CD14-positive monocyte (primary cell): Measurements from ENCODE around the gene MTA1. TPM values are rescaled to one million over a fixed set of nuclear protein-coding genes. Genes with fewer than 3 reads are reported as not detected.

Source experiments
- DNase-seq, 3 donors: peaks; one replicate each; pipeline ENCODE4 v3.0.0-alpha.2; 2011 to 2022
- H2AFZ ChIP-seq: 2 replicates; pipeline ENCODE4 v1.6.0; 2012; ENCODE audit warnings: mild to moderate bottlenecking, low read depth, low read length, inconsistent platforms; ENCODE audit not compliant: insufficient read depth, poor library complexity, severe bottlenecking
- H3K27ac ChIP-seq, 2 donors: 1 replicate in 1 of 2; 2 replicates in 1 of 2; pipeline ENCODE4 v1.5.1; 2012 to 2013; ENCODE audit warnings: low read length in 2 of 2, control low read depth in 1 of 2, inconsistent platforms in 1 of 2, low read depth in 1 of 2, mild to moderate bottlenecking in 1 of 2
- H3K27me3 ChIP-seq, 2 donors: one replicate each; pipeline versions ENCODE4 v1.6.0 to v1.6.1; 2011 to 2013; ENCODE audit warnings: low read length in 2 of 2; ENCODE audit not compliant: control insufficient read depth in 2 of 2, insufficient read depth in 2 of 2
- H3K36me3 ChIP-seq, 2 donors: replicated peaks in 1 of 2; 1 replicate in 1 of 2; 2 replicates in 1 of 2; pipeline versions ENCODE4 v1.5.1 to v1.6.1; 2012 to 2013; ENCODE audit warnings: low read length in 2 of 2, control low read depth in 1 of 2, inconsistent platforms in 1 of 2, mild to moderate bottlenecking in 1 of 2; ENCODE audit not compliant: insufficient read depth in 2 of 2, control insufficient read depth in 1 of 2
- H3K4me1 ChIP-seq, 2 donors: 1 replicate in 1 of 2; 2 replicates in 1 of 2; pipeline versions ENCODE4 v1.5.1 to v1.6.1; 2012 to 2013; ENCODE audit warnings: low read length in 2 of 2, control low read depth in 1 of 2, inconsistent platforms in 1 of 2, mild to moderate bottlenecking in 1 of 2, moderate library complexity in 1 of 2; ENCODE audit not compliant: insufficient read depth in 2 of 2, control insufficient read depth in 1 of 2
- H3K4me2 ChIP-seq: replicated peaks from 2 replicates; pipeline ENCODE3; 2012; ENCODE audit warnings: low read length, moderate library complexity, mild to moderate bottlenecking; ENCODE audit not compliant: poor library complexity, severe bottlenecking; ENCODE audit errors: extremely low read depth
- H3K4me3 ChIP-seq, 3 experiments: fragments of 200-600 bp in 1 of 3; sonication (generic) in 1 of 3; replicated peaks in 1 of 3; 1 replicate in 2 of 3; 2 replicates in 1 of 3; pipeline ENCODE4 v1.5.1; 2011 to 2013; ENCODE audit warnings: low read length in 3 of 3, mild to moderate bottlenecking in 3 of 3, control low read depth in 2 of 3, low read depth in 2 of 3, inconsistent platforms in 1 of 3, moderate library complexity in 1 of 3
- H3K79me2 ChIP-seq: 2 replicates; pipeline ENCODE4 v1.6.0; 2012; ENCODE audit warnings: mild to moderate bottlenecking, control low read depth, inconsistent platforms, low read length, moderate library complexity; ENCODE audit not compliant: insufficient read depth
- H3K9ac ChIP-seq: 2 replicates; pipeline ENCODE4 v1.6.0; 2017; ENCODE audit warnings: low read length, mild to moderate bottlenecking; ENCODE audit not compliant: insufficient read depth, poor library complexity, severe bottlenecking
- H3K9me3 ChIP-seq, 2 donors: replicated peaks in 1 of 2; 1 replicate in 1 of 2; 2 replicates in 1 of 2; pipeline versions ENCODE4 v1.5.1 to v1.6.1; 2012 to 2013; ENCODE audit warnings: low read length in 2 of 2, control low read depth in 1 of 2; ENCODE audit not compliant: control insufficient read depth in 1 of 2, insufficient read depth in 1 of 2
- H4K20me1 ChIP-seq: 2 replicates; pipeline ENCODE4 v1.6.0; 2012; ENCODE audit warnings: mild to moderate bottlenecking, low read length, control low read depth, moderate library complexity; ENCODE audit not compliant: insufficient read depth
- H3K27ac Mint-ChIP-seq, 7 donors: one replicate each; pipeline ENCODE4 v1.8.0; 2020; ENCODE audit warnings: mild to moderate bottlenecking in 7 of 7, mixed read lengths in 7 of 7, moderate library complexity in 6 of 7, inconsistent platforms in 2 of 7
- H3K27me3 Mint-ChIP-seq, 3 donors: one replicate each; pipeline ENCODE4 v1.8.0; 2021 to 2022; ENCODE audit warnings: low read depth in 3 of 3, mild to moderate bottlenecking in 3 of 3, mixed read lengths in 3 of 3, moderate library complexity in 3 of 3, inconsistent platforms in 1 of 3
- H3K36me3 Mint-ChIP-seq, 2 donors: one replicate each; pipeline ENCODE4 v1.8.0; 2020; ENCODE audit warnings: mixed read lengths in 2 of 2, inconsistent platforms in 1 of 2, mild to moderate bottlenecking in 1 of 2
- H3K4me1 Mint-ChIP-seq: one replicate; pipeline ENCODE4 v1.8.0; 2020; ENCODE audit warnings: mild to moderate bottlenecking, mixed read lengths
- H3K4me3 Mint-ChIP-seq, 2 donors: one replicate each; pipeline ENCODE4 v1.8.0; 2020; ENCODE audit warnings: mild to moderate bottlenecking in 2 of 2, mixed read lengths in 2 of 2, moderate library complexity in 1 of 2
- H3K9me3 Mint-ChIP-seq, 7 donors: one replicate each; pipeline ENCODE4 v1.8.0; 2020 to 2022; ENCODE audit warnings: mixed read lengths in 7 of 7, mild to moderate bottlenecking in 6 of 7, moderate library complexity in 6 of 7, inconsistent platforms in 2 of 7
- CTCF ChIP-seq: fragments of 200-600 bp; IDR thresholded peaks from one replicate; pipeline ENCODE4 v1.8.0; 2022; ENCODE audit warnings: antibody characterized with exemption, mild to moderate bottlenecking
- WGBS: methylation state at CpG from one replicate; pipeline ENCODE4 v1.1.5; 2013; ENCODE audit warnings: missing lambda C conversion rate; ENCODE audit not compliant: insufficient coverage; 5-methylcytosine and 5-hydroxymethylcytosine counted together
- intact Hi-C, 2 donors: fragments of 100-400 bp; cut with micrococcal nuclease; formaldehyde crosslinking; loops; one replicate each; pipeline versions ENCODE4 v1.15.0 to v1.15.1; 2023
- polyA plus RNA-seq, 3 donors: library from polyadenylated mRNA; depleted of rRNA in 1 of 3; unstranded in 2 of 3; stranded (reverse) in 1 of 3; fragments of 300-500 nt in 2 of 3; fragments of >200 nt in 1 of 3; fragmentation: Illumina TruSeq in 2 of 3; gene quantifications; 1 replicate in 2 of 3; 2 replicates in 1 of 3; pipeline ENCODE4 v1.2.3, GENCODE V29; 2012 to 2021

MTA1 gene
- polyA plus RNA-seq, 3 donors: 0.91 to 102 (median 2.0) TPM

GRCh38 chr14:105420101-105420973, 710 bp downstream of the MTA1 start:
- Histone ChIP-seq H3K4me3 (peak overlapping the region; percentile 43 to 76 (median 62)), H3K36me3 (peaks cover 6 to 8% of the 10 kb centered on the region in 2 donors), H3K4me1 (peaks cover 27 to 36% of the 10 kb centered on the region in 2 donors), H4K20me1 (peaks cover 41% of the 10 kb centered on the region), H3K27ac (no peak overlapping the region), H3K4me2 (peak overlapping the region; percentile 74), H3K9ac (peak overlapping the region; percentile 60), H3K9me3 (no peaks in the 10 kb centered on the region), H3K27me3 (peaks cover 0 to 5% of the 10 kb centered on the region in 2 donors), H2AFZ (no peak overlapping the region), H3K79me2 (peaks cover 51% of the 10 kb centered on the region)
- H3K27ac Mint-ChIP-seq: peak overlapping the region in 2 of 7 donors; percentile 46 to 80
- no peak for TF ChIP-seq CTCF
- peaks cover 0 to 2% (median 0%) of the 10 kb centered on the region in 7 donors for H3K9me3 Mint-ChIP-seq
- peaks cover 28% of the 10 kb centered on the region for H3K4me1 Mint-ChIP-seq
- 4% methylated on average over 23 of the region's 67 CpGs for WGBS
- H3K4me3 Mint-ChIP-seq: peak overlapping the region; percentile 76 to 89
- intact Hi-C loops: no loop called here
- H3K36me3 Mint-ChIP-seq: peaks cover 2 to 21% of the 10 kb centered on the region in 2 donors
- no peak for DNase-seq
- peaks cover 11 to 18% (median 12%) of the 10 kb centered on the region in 3 donors for H3K27me3 Mint-ChIP-seq

- Mint-ChIP-seq H3K27me3 (peaks cover 6 to 11% (median 6%) of the 10 kb centered on the region in 3 donors), H3K27ac (peak overlapping the region in 3 of 7 donors; percentile 20 to 80 (median 46)), H3K36me3 (peaks cover 5 to 27% of the 10 kb centered on the region in 2 donors), H3K4me3 (peak overlapping the region; percentile 76 to 89), H3K4me1 (peaks cover 28% of the 10 kb centered on the region), H3K9me3 (peaks cover 0 to 3% (median 0%) of the 10 kb centered on the region in 7 donors)
- peak overlapping the region in 2 of 3 experiments; percentile 62 to 76 for H3K4me3 ChIP-seq
- peak overlapping the region; percentile 74 for H3K4me2 ChIP-seq
- no peak for TF ChIP-seq CTCF
- no peak overlapping the region for H2AFZ ChIP-seq
- no peaks in the 10 kb centered on the region for H3K9me3 ChIP-seq
- peak overlapping the region; percentile 60 for H3K9ac ChIP-seq
- H3K27me3 ChIP-seq: peaks cover 0 to 5% of the 10 kb centered on the region in 2 donors
- no peak overlapping the region for H3K27ac ChIP-seq
- no peak for DNase-seq
- H3K36me3 ChIP-seq: peaks cover 8 to 10% of the 10 kb centered on the region in 2 donors
- peaks cover 46% of the 10 kb centered on the region for H4K20me1 ChIP-seq
- 47% methylated on average over 15 of the region's 23 CpGs for WGBS
- H3K4me1 ChIP-seq: peaks cover 26 to 34% of the 10 kb centered on the region in 2 donors
- peaks cover 57% of the 10 kb centered on the region for H3K79me2 ChIP-seq
- intact Hi-C loops: no loop called here
These were observed 1.5 kb downstream of the MTA1 start for GRCh38 chr14:105420974-105421674.
